Activated T-cell treated with anti-CD3 and anti-CD28 coated beads for 48 hours (primary cell): Measurements from ENCODE around the gene COL4A1.

Source experiments
- DNase-seq: peaks from one replicate; pipeline ENCODE4 v3.0.0-alpha.2; 2020; ENCODE audit warnings: low read depth

COL4A1 gene

DNA sequence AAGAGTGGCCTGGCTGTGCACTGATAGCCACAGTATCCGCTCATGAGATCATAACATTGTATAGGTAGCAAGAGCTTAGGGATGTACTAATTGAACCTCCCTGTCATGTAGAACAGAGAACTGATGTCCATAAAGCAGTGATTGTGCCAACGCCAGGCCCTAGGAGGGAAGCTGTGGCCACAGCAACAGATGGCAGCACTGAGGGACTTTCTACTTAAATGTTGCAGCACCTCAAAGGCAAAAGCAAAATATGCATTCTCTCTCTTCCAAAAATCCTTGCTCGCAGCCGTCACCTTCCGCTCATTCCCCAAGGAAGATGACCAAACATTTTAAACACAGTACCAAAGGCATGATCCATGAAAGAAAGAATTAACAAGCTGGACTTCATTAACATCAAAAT is 32.3 kb downstream of the COL4A1 start:
- DNase-seq: no peak

GRCh38 chr13:110273254-110273653 is 33.7 kb downstream of the COL4A1 start:
- no peak for DNase-seq

DNA sequence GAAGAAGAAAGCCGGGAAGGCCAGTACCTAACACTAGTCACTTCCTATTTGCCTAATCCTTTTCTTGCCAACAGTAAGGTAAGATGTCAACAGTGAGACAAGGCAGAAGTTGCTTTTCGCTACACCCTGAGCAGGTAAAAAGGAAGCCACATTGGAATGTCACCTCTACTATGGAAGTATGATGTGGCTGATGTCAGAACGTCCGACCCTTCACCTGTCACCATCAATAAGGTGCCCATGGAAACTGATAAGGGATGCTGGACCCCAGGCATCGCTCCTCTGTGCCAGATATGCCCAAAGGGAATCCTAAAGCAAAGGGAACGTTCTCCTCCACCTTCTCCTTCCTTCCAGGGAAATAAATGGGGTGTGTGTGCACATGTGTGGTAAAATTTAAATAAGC is 34.3 kb downstream of the COL4A1 start:
- DNase-seq: no peak

GRCh38 chr13:110272227-110272626 is 34.7 kb downstream of the COL4A1 start:
- no peak for DNase-seq

DNA sequence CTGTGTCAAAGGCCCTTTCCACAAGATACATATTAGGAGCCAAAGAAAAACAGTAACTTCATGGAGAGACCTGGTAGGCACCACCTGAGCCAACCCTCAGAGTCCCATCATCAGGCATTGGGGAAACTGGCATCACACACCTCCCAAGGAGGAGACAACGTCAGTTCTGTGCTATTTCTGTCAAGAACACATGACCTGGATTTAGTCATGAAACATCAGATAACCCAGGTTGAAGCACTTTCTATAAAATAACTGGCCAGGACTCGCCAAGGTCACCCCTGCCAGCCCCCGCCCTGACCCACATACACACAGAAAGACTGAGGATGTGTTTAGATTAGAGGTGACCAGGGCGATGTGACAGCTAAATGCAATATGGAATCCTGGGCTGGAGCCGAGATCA is 35.6 kb downstream of the COL4A1 start:
- DNase-seq: no peak

DNA sequence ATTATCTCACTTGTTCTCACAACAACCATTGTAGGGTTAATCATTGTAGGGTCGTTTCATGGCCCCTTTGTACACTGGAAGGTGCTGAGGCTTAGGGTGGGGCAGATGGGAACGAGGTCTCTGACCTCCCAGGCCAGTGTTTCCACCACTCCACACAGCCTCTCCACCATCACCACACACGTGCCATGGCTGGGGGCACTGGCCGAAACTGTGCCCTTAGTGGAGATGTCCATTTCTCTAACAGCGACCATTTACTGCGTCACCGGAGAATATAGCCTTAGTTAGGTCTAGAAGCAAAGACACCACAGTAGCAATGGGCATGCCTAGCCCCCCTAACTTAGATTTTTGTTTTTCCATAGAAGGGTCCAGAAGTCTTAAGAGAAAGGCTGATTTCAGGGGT is 36.5 kb downstream of the COL4A1 start:
- no peak for DNase-seq

GRCh38 chr13:110269509-110270185 is 37.3 kb downstream of the COL4A1 start:
- DNase-seq: no peak

- no peak for DNase-seq
Observed at GRCh38 chr13:110268576-110269185, 38.3 kb downstream of the COL4A1 start.

- no peak for DNase-seq
Observed at GRCh38 chr13:110268061-110268460, 38.9 kb downstream of the COL4A1 start.

GRCh38 chr13:110266983-110267382 is 40.0 kb downstream of the COL4A1 start:
- no peak for DNase-seq

- DNase-seq: no peak
Observed at GRCh38 chr13:110266431-110266809, 40.5 kb downstream of the COL4A1 start.

DNA sequence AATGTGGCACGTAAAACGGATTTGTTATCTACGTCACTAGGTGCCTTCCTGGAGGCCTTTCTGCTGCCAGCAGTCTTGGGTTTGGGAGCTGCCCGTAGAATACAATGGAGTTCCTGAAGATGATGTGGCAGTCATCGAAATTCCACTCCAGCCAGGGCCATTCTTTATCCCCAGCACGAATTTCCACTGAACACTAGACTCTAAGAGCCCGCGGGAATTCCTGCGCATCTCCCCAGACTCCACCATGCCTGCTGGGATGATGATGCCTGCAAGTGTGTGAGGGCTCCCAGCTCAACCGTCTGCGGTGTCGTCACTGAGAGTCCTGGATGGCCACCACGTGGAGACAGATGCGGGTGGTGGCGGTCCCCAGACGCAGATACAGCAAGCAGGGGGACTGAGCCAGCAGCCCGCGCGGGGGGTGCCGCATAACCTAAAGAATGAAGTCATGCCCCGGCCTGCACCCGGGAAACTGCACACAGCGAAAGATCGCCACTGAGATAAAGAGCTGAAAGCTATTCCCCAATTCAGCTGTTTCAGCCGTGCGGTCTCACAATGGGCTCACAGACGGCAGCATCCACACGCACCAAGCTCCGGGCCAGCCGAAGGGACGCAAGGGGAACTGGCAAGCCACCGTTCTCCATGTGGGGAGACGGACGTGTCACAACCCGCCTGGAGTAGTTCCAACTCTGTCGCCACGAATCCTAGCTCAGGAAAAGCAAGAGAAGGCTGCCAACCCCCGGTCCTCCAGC is 41.1 kb downstream of the COL4A1 start:
- no peak for DNase-seq

DNA sequence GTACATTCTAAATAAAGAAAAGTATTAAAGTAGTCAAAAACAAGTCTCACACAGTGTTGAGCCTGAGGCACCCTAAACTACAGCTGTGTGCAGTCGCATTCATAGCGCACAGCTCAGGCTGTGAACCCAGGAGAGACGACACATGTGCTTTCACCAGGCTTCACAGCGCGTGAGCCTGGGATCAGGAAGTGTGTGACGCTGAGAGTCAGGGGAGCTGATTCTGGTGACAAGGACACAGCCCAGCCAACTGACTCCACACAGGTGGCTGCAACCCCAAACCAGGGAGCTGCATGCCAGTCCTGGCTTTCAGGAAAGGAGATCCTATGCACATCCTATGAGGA is 41.6 kb downstream of the COL4A1 start:
- no peak for DNase-seq

DNA sequence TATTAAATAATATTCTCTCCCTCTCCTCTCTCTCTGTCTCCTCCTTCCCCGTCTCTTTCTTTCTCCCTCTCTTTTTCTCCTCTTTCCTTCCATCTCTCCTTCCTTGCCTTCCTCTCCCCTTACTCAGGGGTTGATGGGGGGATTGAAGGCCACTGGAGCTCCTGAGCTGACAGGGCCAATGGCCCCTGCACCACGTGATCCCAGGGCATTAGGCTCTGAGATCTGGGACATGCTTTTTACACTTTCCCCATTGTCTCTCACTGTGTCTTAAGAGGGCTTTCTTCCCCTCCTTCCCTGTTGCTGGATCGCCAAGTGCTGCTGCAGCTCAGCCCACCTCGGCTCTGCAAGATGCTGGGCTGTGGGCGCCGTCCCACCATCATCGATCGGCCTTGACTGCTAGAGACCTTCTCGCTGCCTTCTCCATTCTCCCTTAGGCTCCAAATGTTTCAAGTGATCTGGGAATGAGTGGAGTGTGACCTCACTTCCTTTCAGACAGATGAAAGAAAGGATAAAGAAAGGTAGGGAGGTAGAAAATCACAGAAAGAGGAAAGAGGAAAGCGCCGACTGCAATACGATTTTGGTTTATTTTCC is 42.2 kb downstream of the COL4A1 start:
- DNase-seq: no peak

DNA sequence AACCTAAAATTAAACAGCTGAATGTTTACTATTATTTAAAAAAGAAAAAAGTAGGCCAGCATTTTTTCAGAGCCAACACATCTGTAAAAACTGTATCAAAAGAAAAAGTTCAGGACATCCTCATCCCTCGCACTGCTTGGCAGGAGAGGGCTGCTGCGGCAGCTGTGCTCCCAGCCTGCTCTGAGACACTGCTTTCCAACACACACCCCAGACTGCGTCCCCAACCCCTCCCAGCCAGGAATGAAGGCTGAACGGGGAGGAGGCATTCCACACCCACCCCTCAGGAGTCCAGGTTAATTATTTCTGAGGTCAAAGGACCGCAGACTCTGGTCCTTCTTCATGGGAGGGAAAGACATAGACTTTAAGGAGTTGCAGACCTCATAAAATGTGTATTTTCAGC is 43.1 kb downstream of the COL4A1 start:
- no peak for DNase-seq

DNA sequence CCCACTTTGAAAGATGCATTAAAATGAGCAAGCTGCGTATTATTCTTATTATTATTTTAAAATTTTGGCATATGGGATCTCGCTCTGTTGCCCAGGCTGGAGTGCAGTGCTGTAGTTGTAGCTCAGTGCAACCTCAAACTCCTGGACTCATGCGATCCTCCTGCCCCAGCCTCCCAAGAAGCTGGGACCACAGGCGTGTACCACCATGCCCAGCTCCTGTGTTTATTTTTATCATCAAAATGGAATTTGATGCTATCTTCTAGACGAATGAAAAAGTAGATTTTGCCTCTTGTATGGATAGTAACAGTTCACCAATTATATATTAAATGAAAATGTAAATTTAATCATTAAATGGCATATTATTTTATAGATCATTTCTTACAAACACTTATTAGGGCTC is 43.6 kb downstream of the COL4A1 start:
- no peak for DNase-seq

GRCh38 chr13:110262508-110263291 is 44.3 kb downstream of the COL4A1 start:
- DNase-seq: no peak

DNA sequence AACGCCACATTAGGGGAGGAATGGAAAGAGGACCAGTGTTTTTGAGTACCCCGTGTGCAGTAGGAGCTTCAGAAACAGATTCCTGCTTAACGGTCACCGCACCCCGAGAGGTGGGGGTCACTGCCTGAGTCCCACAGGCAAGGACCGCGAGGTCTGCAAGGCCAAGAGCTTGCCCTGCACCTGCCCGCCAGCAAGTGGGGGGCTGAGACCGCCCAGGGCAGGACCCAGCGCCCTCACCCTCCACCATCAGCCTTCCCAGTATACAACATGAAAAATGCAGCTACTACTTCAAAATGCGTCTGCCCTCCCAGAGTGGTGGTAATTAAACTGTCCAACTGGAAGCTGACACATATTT is 44.9 kb downstream of the COL4A1 start:
- no peak for DNase-seq

GRCh38 chr13:110261166-110262081 is 45.5 kb downstream of the COL4A1 start:
- DNase-seq: no peak

DNA sequence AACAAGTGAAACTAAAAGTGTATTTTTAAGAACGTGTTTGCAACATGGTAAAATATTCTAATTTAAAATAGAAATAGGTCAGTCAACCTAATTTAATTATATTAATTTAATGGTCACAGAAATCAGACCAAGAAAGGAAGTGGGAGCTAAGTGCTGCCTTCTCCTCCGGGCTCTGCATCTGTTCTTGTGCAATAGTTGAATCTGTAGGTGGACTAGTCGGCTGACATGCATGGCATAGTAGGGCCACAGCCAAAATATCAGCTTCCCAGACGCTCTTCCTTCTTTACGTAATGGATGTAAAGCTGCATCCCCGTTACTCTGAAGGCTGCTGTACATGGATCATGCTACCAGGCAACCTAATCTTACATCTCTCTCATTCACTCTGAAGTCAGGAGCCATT is 47.3 kb downstream of the COL4A1 start:
- no peak for DNase-seq

DNA sequence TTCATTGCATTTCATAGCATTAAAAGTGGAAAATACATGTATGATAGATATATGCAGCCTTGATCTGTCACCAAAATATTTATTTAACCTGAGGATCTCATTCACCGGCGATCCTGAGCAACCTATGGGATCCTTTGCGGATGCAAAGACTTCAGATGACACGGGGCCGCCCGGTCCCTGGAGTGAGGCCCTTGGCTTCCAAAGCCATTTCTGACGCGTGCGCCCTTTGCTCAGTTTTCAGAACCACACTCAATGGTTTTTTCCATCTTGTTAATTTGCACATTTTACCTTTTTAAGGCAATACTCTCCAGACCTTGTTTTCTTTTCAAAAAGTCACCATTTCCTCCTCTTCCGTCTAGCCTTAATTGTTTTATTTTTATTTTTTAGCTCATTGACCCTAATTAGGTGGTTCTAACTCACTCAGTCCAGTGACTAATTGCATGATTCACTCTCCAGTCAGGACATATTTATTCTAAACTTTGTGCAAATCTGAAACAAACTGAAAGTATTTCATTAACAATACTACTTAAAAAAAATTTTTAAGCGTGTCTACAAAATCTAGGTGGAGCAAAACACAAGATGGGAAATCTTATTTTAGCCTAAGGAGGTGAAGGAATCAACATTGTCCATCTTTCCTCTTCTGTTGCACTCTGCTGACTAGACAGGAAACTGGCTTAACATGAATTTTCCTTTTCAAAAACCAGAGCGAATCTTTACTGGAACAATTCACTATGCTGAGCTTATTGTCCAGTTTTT is 47.9 kb downstream of the COL4A1 start:
- no peak for DNase-seq
